NOMO-1 treated with dmso at 0.1 percent for 144 hours (cell line): Measurements from ENCODE around the gene HOXB8.
A peak's percentile ranks its signal among the peaks of the same experiment; 100 is the strongest.

Experiments used
- DNase-seq: peaks from one replicate; lab custom pipeline; 2025; ENCODE audit not compliant: unreplicated experiment; lab: John Stamatoyannopoulos, UW

Gene HOXB8

DNA sequence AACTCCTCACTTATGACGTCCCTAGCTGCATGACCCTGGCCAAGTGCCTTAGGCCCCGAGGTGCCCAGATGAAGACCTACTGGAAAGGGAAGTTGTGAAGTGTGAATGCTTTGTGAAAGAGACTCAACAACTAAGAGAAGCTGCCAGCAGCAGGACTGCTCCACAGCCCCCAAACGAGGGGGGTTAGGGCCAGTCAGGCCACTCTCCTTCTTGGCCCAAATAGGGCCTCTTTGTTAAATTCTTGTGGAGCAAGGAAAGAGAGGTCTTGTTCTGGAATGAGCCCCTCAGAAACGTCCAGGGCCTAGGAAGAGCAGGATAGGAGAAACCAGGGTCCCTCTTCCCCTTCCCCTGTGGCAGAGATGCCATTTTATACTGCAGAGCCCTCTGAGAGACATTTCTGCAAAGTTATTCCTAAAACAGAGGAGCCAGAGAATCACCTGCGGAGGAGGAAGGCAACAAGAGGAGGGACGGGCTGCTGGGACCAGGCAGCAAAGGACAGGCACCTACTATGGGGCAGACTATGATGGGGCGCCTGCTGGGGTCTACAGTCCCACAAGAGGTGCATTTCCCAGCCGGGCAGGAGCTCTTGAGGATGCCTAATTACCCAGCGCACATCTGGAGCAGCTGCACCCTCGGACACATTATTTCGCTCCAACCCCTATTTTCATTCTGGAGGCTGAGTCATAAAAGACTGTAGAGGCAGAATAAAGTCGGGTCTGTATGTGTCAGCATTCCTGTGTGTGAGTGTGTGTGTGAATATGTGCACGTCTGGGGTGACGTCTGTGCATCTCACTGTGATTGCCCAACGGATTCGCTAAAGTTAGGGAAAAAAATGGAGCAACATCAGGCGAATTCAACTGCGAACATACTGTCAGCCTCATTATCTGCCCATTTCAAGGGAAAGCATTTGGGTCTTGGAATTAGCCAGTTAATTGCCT, 22.5 kb upstream of the HOXB8 start:
- no peak for DNase-seq

- DNase-seq: peak; percentile 55
These were observed 21.3 kb upstream of the HOXB8 start for GRCh38 chr17:48636177-48637018.

GRCh38 chr17:48634493-48635208, 19.6 kb upstream of the HOXB8 start:
- no peak for DNase-seq

GRCh38 chr17:48633266-48633677, 18.2 kb upstream of the HOXB8 start:
- DNase-seq: no peak

GRCh38 chr17:48632579-48633265, 17.6 kb upstream of the HOXB8 start:
- no peak for DNase-seq

- no peak for DNase-seq
These were observed 16.8 kb upstream of the HOXB8 start for GRCh38 chr17:48631693-48632578.

DNA sequence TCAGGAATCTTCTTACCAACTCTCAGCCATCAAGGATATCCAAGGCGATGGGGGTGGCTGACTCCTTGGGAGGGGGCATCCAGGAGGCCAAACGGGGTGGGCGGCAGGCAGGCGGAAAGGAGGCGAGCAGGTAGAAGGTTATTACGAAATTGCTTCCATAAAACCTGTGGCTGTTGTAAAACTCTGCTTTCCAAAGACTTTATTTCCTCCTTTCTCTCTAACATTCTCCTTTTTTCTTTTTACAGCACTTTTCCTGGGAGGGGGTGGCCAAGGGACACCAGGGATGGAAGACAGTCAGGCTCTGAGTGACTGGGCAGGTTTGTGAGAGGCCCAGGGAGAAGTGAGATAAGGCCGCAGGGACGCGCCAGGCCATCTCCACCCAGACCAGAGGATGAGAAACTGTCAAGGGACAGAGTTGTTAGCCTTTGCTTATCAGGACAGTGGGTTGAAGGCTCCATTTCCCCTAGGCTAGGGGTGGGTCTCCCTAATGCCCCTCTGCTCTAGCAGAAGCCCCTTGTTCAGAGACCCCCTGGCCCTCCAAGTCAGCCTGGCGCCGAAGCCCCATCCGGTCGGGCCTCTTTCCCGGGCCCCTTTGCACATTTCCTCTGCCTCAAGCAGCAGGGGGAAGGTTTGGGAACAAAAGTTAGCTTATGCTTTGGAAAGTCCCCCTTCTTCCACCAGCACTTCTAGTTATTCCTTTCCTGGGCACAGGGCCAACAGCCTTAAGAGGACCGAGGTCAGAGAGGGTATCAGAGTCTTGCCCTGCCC, 16.0 kb upstream of the HOXB8 start:
- no peak for DNase-seq

DNA sequence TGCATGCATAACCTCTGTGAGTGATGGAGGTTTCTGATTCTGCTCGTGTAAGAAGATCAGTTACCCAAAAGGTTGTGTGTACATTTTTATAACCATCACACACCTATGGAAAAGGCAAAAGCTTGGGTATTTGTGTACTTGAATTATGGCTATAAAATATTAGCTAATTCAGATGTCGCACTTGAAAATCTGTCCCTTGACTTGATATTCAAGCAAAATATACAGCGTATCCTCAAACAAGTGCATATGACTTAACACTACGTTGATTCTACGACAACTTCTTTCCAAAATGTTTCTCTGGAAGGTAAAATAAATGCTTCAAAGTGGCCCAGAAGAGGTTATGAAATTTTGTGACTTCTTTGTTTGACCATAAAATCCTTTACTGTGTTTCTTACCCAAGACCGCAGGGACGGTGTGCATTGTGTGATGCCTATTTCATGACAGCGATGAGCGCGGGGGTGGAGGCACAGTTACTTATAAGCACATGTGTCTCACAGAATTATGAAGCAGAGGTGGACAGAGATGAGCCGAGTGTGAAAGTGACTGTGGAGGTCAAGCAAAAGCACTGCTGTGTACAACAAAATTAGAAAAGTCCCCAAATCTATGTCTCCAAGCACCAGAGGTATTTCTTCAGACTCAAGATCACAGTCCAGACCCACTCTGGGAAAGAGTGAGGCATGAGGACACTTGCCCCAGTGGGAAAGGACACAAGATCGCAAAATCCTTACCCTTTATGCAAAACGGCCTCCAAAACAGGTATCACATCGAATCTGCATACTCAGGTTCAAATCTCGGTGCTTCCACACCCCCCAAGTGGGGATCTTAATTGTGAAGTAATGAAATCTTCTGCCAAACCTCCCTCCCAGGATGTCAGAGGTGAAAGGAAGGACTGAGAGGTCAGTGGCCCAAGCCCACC, 15.2 kb upstream of the HOXB8 start:
- no peak for DNase-seq

GRCh38 chr17:48629411-48629759, 14.3 kb upstream of the HOXB8 start:
- no peak for DNase-seq

- peak; percentile 24 for DNase-seq
These were observed 13.7 kb upstream of the HOXB8 start for GRCh38 chr17:48628649-48629410.

- DNase-seq: no peak
These were observed 12.8 kb upstream of the HOXB8 start for GRCh38 chr17:48627623-48628521.

DNA sequence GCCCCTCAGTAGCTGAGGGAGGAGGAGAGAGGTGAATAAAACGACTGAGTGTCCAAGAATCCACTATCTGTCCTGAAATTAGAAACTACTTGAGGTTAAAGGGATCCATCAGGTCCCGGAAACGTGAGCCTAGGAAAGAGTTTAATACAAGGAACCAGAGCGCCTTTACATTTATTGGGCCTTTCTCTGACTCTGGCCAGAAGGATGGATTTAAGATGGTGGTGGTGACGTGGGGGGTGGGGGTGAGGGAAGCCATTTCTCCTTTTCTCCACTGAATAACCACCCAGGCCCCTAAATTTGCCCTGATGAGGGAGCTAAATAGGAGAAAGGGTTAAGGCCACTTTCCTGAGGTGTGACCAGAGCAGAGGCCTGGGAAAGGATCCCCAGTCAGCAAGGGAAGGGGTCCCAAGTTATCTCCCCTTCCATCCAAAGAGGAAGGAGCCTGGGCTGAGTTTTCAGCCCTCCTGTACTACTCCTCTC, 12.1 kb upstream of the HOXB8 start:
- DNase-seq: no peak

DNA sequence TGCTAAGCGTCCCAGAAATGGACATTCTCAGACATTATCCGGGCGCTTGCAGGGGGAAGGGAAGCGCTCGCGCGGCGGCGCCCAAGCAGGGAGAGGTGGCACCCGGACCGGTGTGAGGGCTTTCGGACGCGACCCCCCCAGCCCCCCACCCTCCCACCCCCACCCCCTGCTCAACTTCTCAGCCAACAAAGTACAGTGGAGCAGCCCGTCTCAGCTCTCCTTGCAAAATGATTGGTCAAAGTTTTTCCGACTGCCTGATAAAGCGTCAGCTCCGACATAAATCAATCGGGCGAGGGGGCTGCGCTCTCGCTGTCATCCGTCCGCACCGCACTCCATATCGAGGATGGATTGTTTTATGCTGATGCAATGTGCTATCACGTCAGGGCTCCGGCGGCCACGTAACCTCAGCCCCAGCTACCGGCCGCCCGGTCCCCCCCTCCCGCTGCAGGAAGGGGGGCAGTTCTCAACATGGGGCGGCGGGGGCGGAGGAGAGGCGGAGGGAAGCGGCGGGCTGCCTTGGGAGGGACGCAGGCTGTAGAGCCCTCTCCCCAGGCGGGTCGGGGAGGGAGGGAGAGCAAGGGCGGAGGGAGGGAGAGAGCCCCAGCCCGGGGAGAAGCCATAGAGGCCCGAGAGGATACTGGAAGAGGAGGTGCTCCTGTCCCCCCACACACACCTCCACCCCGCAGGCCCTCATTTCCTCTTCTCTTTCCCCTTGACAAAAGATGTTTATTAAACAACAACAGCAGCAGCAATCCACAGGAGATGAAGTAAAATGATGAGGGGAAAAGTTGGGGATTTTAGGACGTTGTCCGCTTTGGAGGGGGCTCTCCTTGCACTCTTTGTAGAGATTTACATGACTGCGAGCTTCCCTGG, 11.4 kb upstream of the HOXB8 start, which contains the start of gene HOXB9:
Gene HOXB9 (minus strand): TSS at position 114 of the 873 bp plus-strand sequence. CDS start 89 bp downstream, at position 25.
- DNase-seq: no peak

DNA sequence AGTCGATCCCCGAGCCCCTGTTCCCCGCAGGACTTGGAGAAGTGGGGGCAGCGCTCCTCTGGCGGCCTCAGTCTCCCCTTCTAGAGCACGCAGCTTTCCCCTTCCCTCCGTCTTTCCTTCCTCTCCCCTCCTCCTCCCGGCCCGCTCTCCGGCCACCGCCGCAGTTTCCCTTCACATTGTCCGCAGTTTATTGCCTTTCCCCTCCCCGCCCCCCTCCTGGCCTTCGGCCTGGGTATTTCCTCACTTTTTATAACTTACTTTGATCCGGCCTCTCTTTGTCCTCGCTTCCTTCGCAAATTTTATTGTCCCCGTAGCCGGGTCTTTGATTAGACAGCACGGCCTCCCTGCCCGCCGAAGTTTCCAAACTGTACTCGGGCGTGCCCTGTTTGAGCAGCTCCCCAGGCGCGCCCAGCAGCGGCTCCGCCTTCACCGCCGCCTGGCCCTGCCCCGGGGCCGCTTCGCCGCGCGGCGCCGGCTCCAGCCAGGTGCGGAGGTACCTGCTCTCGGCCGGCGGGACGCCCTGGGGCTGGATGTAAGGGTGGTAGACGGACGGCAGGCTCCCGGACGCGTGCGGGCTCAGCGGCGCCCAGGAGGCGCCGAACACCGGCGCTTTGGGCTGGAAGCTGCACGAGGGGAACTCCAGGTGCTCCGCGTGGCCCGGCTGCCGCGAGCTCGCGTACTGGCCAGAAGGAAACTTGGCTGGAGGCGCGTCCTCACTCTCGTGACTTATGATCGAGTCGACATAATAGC, 10.6 kb upstream of the HOXB8 start:
- no peak for DNase-seq
